Esophagus muscularis mucosa (tissue), 4 donors: ENCODE results near the gene TNRC6A.

ENCODE experiments used
- EP300 ChIP-seq: sonication (generic); formaldehyde crosslinking; IDR thresholded peaks from one replicate; pipeline ENCODE4 v1.6.1; 2017; ENCODE audit warnings: antibody characterized with exemption
- POLR2A ChIP-seq: fragments of 450-650 bp; IDR thresholded peaks from one replicate; pipeline ENCODE4 v1.6.1; 2017; ENCODE audit warnings: antibody characterized with exemption, moderate library complexity, mild to moderate bottlenecking, low read depth
- POLR2AphosphoS5 ChIP-seq, 2 donors: sonication (generic); formaldehyde crosslinking; IDR thresholded peaks; one replicate each; pipeline ENCODE4 v1.6.1; 2017; ENCODE audit warnings: antibody characterized with exemption in 2 of 2
- TF ChIP-seq, protein P1 (sequence below), 3 experiments: fragments of 200-600 bp in 2 of 3; fragments of 450-650 bp in 1 of 3; sonication (generic) in 2 of 3; IDR thresholded peaks; one replicate each; pipeline ENCODE4 v1.5.1; 2017 to 2019; ENCODE audit warnings: antibody characterized with exemption in 3 of 3, mild to moderate bottlenecking in 2 of 3, moderate library complexity in 1 of 3

DNA sequence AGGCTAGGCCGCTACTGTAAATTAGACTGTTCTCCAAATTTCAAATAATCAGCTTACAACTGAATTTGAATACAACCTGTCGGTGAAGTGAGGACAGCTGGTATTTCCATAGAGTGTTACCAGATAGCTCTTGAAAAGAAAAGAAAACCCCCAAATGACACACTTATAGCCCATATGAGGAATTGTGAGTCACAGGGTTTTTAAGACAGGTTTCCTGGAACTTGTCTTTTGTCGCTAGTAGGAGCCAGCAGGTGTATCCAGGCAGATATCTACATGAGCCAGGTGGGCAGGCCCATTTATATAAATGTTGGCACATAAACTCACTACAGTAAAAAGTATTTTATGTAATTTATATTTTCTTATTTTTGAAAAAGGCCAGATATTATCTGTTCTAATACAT, 24.0 kb downstream of the TNRC6A start:
- TF ChIP-seq, protein P1, sequence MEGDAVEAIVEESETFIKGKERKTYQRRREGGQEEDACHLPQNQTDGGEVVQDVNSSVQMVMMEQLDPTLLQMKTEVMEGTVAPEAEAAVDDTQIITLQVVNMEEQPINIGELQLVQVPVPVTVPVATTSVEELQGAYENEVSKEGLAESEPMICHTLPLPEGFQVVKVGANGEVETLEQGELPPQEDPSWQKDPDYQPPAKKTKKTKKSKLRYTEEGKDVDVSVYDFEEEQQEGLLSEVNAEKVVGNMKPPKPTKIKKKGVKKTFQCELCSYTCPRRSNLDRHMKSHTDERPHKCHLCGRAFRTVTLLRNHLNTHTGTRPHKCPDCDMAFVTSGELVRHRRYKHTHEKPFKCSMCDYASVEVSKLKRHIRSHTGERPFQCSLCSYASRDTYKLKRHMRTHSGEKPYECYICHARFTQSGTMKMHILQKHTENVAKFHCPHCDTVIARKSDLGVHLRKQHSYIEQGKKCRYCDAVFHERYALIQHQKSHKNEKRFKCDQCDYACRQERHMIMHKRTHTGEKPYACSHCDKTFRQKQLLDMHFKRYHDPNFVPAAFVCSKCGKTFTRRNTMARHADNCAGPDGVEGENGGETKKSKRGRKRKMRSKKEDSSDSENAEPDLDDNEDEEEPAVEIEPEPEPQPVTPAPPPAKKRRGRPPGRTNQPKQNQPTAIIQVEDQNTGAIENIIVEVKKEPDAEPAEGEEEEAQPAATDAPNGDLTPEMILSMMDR (IDR thresholded peaks at IDR 0.05) = no peak
- TF ChIP-seq POLR2A = no peak
- TF ChIP-seq EP300 = no peak
- TF ChIP-seq POLR2AphosphoS5 (IDR thresholded peaks at IDR 0.05) = no peak
